ENCODE data around the gene CNMD. TPM values are rescaled to one million over a fixed set of nuclear protein-coding genes. Genes with fewer than 3 reads are reported as not detected.

CNMD gene
- total RNA-seq, 4 donors from 2014 or later = not detected

- no peak overlapping the region for H3K27ac ChIP-seq
- DNase-seq = no peak
- no peaks in the 10 kb centered on the region for H3K4me1 ChIP-seq
- no peak overlapping the region for H3K4me3 ChIP-seq
- intact Hi-C loops (cut with DNase I; ENCODE audit: low total_unique reads) (no loop called here), in situ Hi-C loops (cut with MboI; ENCODE audit: low sequenced_read_pairs in 4 of 4) (no loop called here)
- no peaks in the 10 kb centered on the region for H3K9me3 ChIP-seq
- no peak for TF ChIP-seq POLR2A (IDR thresholded peaks at IDR 0.05)
- TF ChIP-seq, protein P1, sequence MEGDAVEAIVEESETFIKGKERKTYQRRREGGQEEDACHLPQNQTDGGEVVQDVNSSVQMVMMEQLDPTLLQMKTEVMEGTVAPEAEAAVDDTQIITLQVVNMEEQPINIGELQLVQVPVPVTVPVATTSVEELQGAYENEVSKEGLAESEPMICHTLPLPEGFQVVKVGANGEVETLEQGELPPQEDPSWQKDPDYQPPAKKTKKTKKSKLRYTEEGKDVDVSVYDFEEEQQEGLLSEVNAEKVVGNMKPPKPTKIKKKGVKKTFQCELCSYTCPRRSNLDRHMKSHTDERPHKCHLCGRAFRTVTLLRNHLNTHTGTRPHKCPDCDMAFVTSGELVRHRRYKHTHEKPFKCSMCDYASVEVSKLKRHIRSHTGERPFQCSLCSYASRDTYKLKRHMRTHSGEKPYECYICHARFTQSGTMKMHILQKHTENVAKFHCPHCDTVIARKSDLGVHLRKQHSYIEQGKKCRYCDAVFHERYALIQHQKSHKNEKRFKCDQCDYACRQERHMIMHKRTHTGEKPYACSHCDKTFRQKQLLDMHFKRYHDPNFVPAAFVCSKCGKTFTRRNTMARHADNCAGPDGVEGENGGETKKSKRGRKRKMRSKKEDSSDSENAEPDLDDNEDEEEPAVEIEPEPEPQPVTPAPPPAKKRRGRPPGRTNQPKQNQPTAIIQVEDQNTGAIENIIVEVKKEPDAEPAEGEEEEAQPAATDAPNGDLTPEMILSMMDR (IDR thresholded peaks at IDR 0.05 in 4 of 5, conservative IDR thresholded peaks at IDR 0.05 in 1 of 5) = no peak
- no peak for ATAC-seq
- no peaks in the 10 kb centered on the region for H3K36me3 ChIP-seq
- no peaks in the 10 kb centered on the region for H3K27me3 ChIP-seq
These were observed 26.2 kb upstream of the CNMD start for GRCh38 chr13:52765611-52766390.

GRCh38 chr13:52760077-52760476 lies 20.5 kb upstream of the CNMD start:
- no peaks in the 10 kb centered on the region for H3K9me3 ChIP-seq
- H3K36me3 ChIP-seq = no peaks in the 10 kb centered on the region
- ATAC-seq (no peak), DNase-seq (no peak)
- intact Hi-C loops (cut with DNase I; ENCODE audit: low total_unique reads) (no loop called here), in situ Hi-C loops (cut with MboI; ENCODE audit: low sequenced_read_pairs in 4 of 4) (no loop called here)
- TF ChIP-seq, protein P1 (IDR thresholded peaks at IDR 0.05 in 4 of 5, conservative IDR thresholded peaks at IDR 0.05 in 1 of 5) = no peak
- no peak for TF ChIP-seq POLR2A (IDR thresholded peaks at IDR 0.05)
- no peak overlapping the region for H3K4me3 ChIP-seq
- no peak overlapping the region for H3K27ac ChIP-seq
- no peaks in the 10 kb centered on the region for H3K4me1 ChIP-seq
- no peaks in the 10 kb centered on the region for H3K27me3 ChIP-seq

GRCh38 chr13:52758114-52758513 lies 18.5 kb upstream of the CNMD start:
- no peak overlapping the region for H3K27ac ChIP-seq
- H3K4me3 ChIP-seq = no peak overlapping the region
- H3K9me3 ChIP-seq = no peaks in the 10 kb centered on the region
- no peaks in the 10 kb centered on the region for H3K36me3 ChIP-seq
- no peaks in the 10 kb centered on the region for H3K4me1 ChIP-seq
- ATAC-seq (no peak), DNase-seq (no peak)
- TF ChIP-seq, protein P1 (IDR thresholded peaks at IDR 0.05 in 4 of 5, conservative IDR thresholded peaks at IDR 0.05 in 1 of 5) = no peak
- TF ChIP-seq POLR2A (IDR thresholded peaks at IDR 0.05) = no peak
- in situ Hi-C loops (cut with MboI; ENCODE audit: low sequenced_read_pairs in 4 of 4) = no loop called here
- intact Hi-C loops (cut with DNase I; ENCODE audit: low total_unique reads) = no loop called here
- no peaks in the 10 kb centered on the region for H3K27me3 ChIP-seq

DNA sequence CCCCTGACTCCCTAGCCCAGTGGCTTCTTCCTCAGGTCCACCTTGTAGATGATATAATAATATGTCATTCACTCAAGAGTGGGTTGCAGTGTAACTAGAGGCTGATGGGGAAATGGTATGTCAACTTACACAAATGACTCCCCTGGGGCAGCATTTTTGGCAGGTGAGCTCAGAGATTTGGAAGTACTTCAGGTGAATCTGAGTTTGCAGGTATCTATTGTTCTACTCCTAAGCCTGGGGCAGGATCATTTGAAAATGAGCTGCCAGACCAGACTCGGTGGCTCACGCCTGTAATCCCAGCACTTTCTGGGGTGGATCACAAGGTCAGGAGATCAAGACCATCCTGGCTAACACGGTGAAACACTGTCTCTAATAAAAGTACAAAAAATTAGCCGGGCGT lies 11.6 kb upstream of the CNMD start:
- in situ Hi-C loops (cut with MboI; ENCODE audit: low sequenced_read_pairs in 4 of 4) = no loop called here
- no peaks in the 10 kb centered on the region for H3K27me3 ChIP-seq
- no peak overlapping the region for H3K4me3 ChIP-seq
- no peak for TF ChIP-seq POLR2A (IDR thresholded peaks at IDR 0.05)
- TF ChIP-seq, protein P1 (IDR thresholded peaks at IDR 0.05 in 4 of 5, conservative IDR thresholded peaks at IDR 0.05 in 1 of 5) = no peak
- ATAC-seq (no peak), DNase-seq (no peak)
- H3K9me3 ChIP-seq = no peaks in the 10 kb centered on the region
- H3K4me1 ChIP-seq = no peaks in the 10 kb centered on the region
- no peaks in the 10 kb centered on the region for H3K36me3 ChIP-seq
- H3K27ac ChIP-seq = no peak overlapping the region
- intact Hi-C loops (cut with DNase I; ENCODE audit: low total_unique reads) = no loop called here

DNA sequence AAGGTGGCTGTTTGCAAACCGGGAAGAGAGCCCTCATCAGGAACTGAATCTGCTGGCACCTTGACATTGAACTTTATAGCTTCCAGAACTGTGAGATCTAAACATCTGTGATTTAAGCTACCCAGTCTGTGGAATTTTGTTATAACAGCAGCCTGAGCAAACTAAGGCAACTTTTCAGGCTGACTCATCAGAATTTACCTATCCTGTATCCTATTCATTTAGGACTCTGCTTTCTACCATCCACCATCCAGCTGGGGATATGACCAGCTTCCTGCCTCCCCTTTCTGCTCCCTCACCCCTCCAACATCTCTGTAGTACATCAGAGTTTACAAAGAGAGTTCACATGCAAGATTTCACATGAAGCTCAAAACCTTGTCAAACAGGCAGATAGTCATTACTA lies 11.1 kb upstream of the CNMD start:
- Histone ChIP-seq H3K36me3 (no peaks in the 10 kb centered on the region), H3K27me3 (no peaks in the 10 kb centered on the region), H3K9me3 (no peaks in the 10 kb centered on the region), H3K27ac (no peak overlapping the region), H3K4me3 (no peak overlapping the region), H3K4me1 (no peaks in the 10 kb centered on the region)
- TF ChIP-seq, protein P1 (IDR thresholded peaks at IDR 0.05 in 4 of 5, conservative IDR thresholded peaks at IDR 0.05 in 1 of 5) = no peak
- no peak for TF ChIP-seq POLR2A (IDR thresholded peaks at IDR 0.05)
- in situ Hi-C loops (cut with MboI; ENCODE audit: low sequenced_read_pairs in 4 of 4) = no loop called here
- DNase-seq (no peak), ATAC-seq (no peak)
- intact Hi-C loops (cut with DNase I; ENCODE audit: low total_unique reads) = no loop called here
